Stimulated activated CD8-positive, alpha-beta memory T cell treated with anti-CD3 and anti-CD28 coated beads, Interleukin-7, amount 100 ng/mL, for 48 hours (primary cell): ENCODE results near the gene RBKS.

Experiments used
- DNase-seq, 2 donors: peaks; one replicate each; pipeline ENCODE4 v3.0.0-alpha.2; 2020; ENCODE audit warnings: low read depth in 1 of 2; ENCODE audit errors: extremely low read depth in 1 of 2

RBKS gene

DNA sequence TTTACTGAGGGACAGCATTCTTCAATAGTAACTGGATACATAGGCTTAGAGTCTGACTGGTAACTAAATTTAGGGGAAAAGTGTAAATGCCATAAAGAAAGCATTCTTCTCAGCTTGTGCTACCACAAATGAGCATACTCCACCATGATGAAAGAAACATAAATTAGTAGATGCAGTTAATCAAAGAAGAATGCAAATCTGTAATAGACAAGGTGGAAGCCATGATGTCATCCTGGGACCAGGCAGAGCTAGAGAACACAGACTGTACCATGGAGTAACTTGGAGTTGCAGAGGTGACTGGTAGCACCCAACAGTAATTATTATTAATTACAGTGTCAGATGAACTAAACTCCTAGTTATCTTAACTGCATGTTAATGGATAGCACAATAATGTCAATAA, 51.7 kb downstream of the RBKS start:
- DNase-seq, result no peak

- no peak for DNase-seq
These were observed 56.3 kb downstream of the RBKS start for GRCh38 chr2:27833931-27834330.

DNA sequence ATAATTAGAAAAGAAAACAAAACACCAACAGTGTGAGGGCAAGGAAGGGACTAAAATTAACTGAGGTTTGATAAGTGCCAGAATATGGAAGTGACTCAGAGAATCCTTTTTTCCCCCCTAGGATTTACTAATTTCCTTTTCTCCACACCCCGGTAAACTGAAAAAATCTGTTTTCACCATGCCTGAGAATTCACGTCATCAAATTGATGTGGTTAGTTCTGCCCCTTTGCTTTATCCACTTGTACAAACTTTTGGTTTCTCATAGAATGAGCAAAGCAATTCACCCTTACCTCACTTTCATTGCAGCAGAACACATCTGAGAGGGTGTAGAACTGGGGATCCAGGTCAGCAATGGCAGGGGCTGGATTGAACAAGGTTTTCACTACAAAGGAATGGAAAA, 57.8 kb downstream of the RBKS start:
- no peak for DNase-seq

GRCh38 chr2:27831279-27832050, 58.7 kb downstream of the RBKS start:
- no peak for DNase-seq

DNA sequence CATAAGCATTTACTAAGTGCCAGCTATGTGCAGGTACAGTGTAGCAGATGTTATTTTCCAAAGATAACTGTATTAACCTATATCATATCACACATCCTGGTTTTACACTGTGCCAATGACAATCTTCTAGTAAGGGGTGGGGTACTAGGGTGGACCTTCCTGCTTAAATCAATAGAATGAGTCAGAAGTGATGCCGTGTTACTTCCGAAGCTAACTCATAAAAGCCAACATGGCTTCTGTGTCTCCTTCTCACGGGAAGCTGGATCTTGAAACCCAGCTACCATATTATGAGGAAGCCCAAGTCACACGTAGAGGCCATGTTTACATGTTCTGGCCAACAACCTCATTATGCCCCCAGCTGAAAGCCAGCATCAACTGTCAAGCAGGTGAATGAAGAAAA, 59.5 kb downstream of the RBKS start:
- DNase-seq, result no peak

- DNase-seq, result no peak
These were observed 60.4 kb downstream of the RBKS start for GRCh38 chr2:27829791-27830190.

DNA sequence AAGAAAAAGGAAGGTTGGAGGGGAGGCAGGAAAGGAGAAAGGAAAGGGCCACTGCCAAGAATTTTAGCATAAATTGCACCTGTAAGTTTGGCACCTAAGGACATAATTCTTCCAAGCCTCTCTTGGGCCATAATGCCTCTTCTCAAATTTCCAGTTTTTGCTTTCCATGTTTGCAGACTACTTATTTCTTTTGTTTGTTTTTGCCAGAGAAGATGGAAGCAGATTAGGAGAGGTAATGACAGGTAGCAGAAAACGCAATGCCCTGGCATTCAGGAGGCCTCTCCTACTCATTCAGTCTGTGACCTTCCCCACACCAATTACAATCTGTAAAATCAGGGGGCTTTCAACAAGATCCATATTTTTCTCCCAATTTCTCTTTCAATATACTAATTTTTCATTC, 61.9 kb downstream of the RBKS start:
- DNase-seq, result no peak

- DNase-seq, result no peak
These were observed 65.8 kb downstream of the RBKS start for GRCh38 chr2:27824401-27824800.

DNA sequence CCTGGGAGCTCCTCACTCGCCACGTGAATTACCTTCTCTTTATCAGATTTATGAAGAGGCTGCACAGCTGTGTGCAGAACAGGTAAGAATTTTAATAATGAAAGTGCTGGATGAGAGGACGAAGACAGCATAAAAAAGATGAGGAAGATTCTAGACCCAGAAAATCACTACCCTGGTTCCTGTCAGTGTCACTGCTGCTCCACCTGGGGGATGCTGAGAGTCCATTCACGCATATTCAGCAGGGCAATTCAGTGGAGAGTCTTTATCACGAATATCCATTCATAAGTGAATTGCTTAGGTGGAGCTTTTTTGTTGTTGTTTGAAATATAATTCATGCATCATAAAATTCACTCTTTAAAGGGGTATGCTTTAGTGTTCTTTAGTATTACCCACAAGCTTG, 66.6 kb downstream of the RBKS start:
- DNase-seq, result no peak

- no peak for DNase-seq
These were observed 67.1 kb downstream of the RBKS start for GRCh38 chr2:27823135-27823534.

- no peak for DNase-seq
These were observed 68.1 kb downstream of the RBKS start for GRCh38 chr2:27822049-27822448.

GRCh38 chr2:27815860-27816438, 74.2 kb downstream of the RBKS start:
- DNase-seq, result no peak

DNA sequence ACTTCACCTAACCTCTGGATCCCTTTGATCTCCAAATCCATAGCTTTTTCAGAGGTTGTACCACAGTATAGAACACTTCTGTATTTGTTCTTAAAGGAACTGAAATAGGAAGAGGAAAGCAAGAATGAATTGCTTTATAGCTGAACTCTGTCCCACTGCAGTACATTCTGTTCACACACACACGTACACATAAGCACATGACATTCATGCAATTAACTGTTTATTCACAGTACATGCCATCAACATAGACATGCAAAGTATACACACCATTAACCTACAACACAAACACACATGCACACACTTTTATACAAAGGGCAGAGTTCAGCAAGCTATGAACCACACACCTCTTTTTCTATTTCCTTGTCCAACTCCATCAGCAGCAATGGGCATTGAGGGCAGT, 75.4 kb downstream of the RBKS start:
- no peak for DNase-seq

DNA sequence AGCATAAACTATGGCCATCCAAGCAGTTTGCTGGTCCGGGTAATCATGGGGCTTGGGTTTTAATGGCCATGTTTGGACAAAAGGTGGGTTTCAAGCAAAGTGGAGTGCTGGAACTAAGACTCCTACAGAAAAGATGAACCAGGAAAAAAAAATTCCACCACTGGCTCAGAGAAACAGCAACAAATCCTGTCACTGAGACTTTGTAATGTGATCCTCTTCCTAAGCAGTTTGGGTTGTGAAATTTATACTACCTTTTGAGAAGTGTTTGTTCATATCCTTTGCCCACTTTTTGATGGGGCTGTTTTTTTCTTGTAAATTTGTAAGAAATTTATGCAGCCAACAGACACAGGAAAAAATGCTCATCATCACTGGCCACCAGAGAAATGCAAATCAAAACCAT, 78.4 kb downstream of the RBKS start:
- DNase-seq, result no peak

GRCh38 chr2:27810455-27810854, 79.7 kb downstream of the RBKS start:
- no peak for DNase-seq

DNA sequence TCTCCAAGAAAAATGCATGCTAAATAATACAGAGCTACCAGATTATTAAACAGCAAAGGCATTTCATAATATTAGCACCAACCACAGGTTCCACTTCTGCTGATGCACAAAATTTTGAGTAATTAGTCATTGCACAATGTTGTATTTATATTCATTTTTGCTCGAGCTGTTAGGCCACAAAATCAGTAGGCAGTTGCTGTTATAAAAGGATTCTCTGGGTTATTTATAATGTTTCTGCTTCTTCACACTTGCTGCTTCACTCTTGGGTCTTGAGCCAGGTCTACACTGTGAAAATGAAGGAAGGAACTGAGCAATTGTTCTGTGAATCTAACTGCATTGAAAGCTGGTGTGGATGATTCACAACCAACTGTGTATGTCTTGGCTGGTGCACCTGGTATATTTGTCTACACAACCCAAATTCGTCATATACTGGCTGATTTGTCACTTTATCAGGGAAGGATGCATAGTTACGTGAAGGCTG, 80.4 kb downstream of the RBKS start:
- no peak for DNase-seq

GRCh38 chr2:27808984-27809383, 81.2 kb downstream of the RBKS start:
- DNase-seq, result no peak

DNA sequence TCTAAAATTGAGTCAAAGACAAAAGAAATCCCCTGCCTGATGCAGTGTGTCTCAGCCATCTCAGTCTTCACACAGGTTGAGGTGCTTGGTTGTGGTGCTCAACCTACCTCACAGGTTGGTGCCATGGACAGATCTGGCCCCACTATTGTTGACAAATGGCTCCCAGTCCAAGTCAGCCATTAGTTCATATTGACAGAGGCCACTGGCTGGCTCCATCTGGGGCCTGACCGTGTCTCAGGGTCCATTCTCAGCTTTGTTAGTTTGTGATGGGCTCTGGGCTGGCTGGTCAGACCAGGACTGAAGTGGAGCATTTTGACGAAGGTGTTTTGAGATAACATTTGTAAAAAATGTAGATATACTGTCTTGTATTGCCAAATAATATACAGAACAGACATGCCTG, 81.8 kb downstream of the RBKS start:
- DNase-seq, result no peak

- DNase-seq, result no peak
These were observed 82.7 kb downstream of the RBKS start for GRCh38 chr2:27807476-27807875.

DNA sequence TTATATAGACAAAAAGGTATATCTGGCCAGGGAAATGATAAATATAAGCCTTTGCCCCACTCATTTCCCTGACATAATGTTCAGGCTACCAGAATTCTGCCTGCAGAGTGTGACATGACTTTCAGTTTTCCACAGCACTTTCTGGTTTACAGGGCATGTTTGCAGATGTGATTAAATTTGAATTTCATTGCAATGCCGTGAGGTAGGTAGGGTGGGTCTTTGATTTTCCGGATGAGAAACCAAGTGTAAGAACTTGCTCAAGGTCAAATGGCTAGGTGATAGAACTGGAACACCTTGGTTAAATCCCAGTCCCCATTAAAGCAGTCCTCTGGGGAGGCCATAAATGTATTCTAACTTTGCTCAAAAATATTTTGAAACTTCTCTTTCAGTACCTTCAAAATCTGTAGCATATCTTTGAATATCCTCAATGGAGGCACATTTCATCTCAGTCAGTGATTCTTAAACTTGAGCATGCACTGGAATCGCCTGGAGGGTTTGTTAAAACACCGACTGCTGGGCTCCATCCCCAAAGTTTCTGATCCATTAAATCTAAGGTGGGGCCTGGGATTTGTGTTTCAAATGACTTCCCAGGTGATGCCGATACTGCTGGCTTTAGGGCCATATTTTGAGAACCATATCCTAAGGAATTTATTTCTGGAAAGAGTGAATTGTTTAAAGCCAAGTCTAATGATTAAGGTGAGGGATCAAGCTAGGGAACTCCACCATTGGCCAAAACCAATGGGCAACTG, 83.7 kb downstream of the RBKS start:
- no peak for DNase-seq

DNA sequence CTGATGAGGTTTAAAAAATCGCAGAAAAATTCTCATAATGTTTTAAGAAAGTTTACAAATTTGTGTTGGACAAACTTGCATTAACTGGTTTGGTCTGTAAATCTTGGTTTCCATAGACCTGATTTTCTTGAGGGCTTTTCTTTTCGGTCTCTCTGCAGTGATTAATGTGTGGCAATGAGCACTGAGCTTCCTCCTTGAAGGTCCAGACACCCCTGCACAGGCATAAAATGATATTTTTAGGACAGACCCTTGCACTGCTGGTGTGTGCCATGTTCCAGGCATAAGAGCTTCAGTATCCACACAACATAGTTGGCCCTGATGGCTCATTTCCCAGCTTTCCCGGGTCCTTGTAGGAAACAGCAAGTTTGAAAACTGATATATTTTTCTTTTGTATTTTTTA, 85.0 kb downstream of the RBKS start:
- no peak for DNase-seq

- no peak for DNase-seq
These were observed 86.0 kb downstream of the RBKS start for GRCh38 chr2:27804146-27804545.
